ENCODE measurements around the gene ZNF625. TPM values are rescaled to one million over a fixed set of nuclear protein-coding genes. Genes with fewer than 3 reads are reported as not detected.
A peak's percentile ranks its signal among the peaks of the same experiment; 100 is the strongest.
"Not testable (repeated sequence)": the region's sequence is repeated elsewhere in the genome, so short reads cannot be mapped to it uniquely, and the experiment has no call there.

Gene ZNF625
- total RNA-seq, 1 experiment from 2014 or later = 12.4 TPM

DNA sequence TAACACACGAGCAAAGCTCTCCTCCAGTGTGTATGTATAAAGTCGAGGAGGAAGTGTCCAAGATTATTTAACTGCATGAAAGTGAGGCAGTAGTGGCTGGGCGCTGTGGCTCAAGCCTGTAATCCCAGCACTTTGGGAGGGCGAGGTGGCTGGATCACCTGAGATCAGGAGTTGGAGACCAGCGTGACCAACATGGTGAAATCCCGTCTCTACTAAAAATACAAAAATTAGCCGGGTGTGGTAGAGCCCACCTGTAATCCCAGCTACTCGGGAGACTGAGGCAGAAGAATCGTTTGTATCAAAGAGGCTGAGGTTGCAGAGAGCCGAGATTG lies 15.2 kb downstream of the ZNF625 start:
- Histone ChIP-seq H3K9me3 (peaks cover 41% of the 10 kb centered on the region), H3K36me3 (peaks cover 62% of the 10 kb centered on the region), H3K4me3 (no peak overlapping the region), H3K27me3 (no peaks in the 10 kb centered on the region)
- DNase-seq = no peak

DNA sequence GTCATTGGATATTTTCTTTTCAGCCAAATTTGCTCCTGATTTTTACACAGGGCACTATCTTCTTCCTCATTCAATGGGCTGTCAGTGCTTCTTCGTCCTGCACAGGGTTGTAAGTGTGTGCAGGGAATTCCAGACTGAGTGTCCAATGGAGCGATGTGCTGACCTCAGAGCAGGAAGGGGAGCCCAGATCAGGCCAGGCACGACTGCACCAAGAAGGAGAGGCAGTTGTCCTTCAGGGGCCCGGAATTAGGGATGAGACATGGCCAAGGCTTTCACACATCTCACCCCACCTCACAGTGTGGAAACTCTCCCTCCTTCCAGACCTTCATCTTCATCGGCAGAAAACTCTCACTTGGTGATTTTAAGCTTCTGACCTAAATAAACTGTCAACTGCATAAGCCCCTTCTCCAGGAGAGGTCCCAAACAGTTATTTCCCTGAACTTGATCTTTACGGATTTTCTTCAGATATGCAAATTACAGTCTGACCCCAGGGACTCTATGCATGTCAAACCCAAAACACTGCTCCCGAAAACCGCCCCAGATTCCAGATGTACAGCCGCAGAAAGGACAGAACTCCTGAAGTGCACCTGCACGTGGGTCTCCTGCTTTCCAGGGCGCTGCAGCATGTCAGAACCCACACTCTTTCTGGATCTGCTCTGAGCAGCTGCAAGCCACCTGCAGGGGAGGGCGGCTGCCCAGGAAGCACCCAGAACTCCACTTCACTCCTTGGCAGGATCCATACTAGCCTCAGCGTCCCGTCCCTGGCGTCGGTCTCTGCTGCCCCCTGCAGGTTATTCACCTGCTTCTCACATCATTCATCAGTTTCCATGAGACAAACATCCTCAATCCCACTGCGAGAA lies 15.8 kb downstream of the ZNF625 start:
- Histone ChIP-seq H3K9me3 (peaks cover 40% of the 10 kb centered on the region), H3K27me3 (no peaks in the 10 kb centered on the region), H3K4me3 (peak overlapping the region; percentile 93), H3K36me3 (peaks cover 62% of the 10 kb centered on the region)
- DNase-seq = peak; percentile 82

- peak; percentile 98 for DNase-seq
- peaks cover 62% of the 10 kb centered on the region for H3K36me3 ChIP-seq
- peak within 1 kb of the TSS; percentile 93 for H3K4me3 ChIP-seq
- peaks cover 40% of the 10 kb centered on the region for H3K9me3 ChIP-seq
- no peaks in the 10 kb centered on the region for H3K27me3 ChIP-seq
These were observed 16.5 kb downstream of the ZNF625 start, which contains the start of gene ZNF20 for GRCh38 chr19:12139885-12140544. TSS of gene ZNF20 (minus strand) at chr19:12140350. CDS start at chr19:12140182, 168 bp downstream.

DNA sequence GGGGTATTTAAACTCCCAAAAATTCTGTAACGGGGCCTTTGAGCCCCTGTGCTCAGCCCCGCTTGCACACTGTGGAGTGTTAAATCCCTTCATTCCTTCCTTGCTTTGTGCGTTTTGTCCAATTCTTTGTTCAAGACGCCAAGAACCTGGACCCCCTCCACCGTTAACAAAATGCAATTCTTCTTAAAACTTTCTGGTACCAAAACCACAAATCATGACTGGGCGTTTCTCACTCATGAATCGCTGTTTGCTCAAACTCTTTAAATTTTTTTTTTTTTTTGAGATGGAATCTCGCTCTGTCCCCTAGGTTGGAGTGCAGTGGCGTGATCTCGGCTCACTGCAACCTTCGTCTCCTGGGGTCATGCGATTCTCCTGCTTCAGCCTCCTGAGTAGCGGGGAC lies 17.3 kb downstream of the ZNF625 start:
- Histone ChIP-seq H3K9me3 (peaks cover 44% of the 10 kb centered on the region), H3K27me3 (no peaks in the 10 kb centered on the region), H3K4me3 (peak overlapping the region; percentile 93), H3K36me3 (peaks cover 62% of the 10 kb centered on the region)
- no peak for DNase-seq

DNA sequence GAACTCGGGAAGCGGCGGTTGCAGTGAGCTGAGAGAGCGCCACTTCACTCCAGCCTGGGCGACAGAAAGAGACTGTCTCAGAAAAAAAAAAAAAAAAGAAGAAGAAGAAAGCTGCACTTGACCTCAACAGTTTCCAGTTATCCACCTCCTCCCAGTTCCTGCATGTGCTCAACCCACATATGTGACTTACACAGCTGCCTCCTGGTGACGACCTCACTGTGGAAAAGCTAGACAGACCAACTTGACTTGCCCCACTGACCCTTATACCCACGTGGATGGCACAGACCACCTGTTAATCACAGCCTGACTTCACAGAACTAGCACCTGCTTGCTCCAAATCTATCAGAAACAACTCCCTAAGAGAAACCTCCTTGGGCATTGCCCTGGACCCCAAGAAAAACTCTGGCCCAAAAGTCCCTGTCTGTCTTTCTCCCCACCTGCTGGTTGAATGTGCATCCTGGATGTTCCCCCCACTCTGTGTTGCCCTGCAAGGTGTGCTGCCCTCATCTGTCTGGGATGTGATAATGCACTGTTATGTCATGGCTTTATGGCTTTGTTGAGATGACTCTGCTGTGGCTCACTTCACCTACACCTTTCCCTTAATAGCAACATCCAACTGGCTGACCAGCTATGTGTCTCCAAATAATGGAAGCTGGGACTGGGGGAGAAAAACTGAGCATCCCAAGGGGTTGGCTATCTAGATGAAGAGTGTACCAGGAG lies 19.2 kb downstream of the ZNF625 start:
- DNase-seq = no peak
- H3K36me3 ChIP-seq = peaks cover 75% of the 10 kb centered on the region
- H3K27me3 ChIP-seq = no peaks in the 10 kb centered on the region
- no peak overlapping the region for H3K4me3 ChIP-seq
- peaks cover 60% of the 10 kb centered on the region for H3K9me3 ChIP-seq

DNA sequence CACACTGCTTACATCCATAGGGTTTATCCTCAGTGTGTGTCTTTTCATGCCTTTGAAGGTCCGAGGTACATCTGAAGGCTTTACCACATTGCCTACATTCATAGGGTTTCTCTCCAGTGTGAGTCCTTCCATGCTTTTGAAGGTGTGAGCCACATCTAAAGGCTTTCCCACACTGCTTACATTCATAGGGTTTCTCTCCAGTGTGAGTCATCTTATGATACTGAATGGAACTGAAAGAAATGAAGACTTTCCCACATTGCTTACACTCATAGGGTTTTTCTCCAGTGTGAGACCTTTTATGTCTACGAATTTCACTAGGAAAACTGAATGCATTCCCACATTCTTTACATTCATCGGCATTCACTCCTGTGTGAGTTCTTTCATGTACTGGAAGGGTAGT lies 23.5 kb downstream of the ZNF625 start:
- no peaks in the 10 kb centered on the region for H3K27me3 ChIP-seq
- no peak for DNase-seq
- no peak overlapping the region for H3K4me3 ChIP-seq
- H3K9me3 ChIP-seq = peaks cover 79% of the 10 kb centered on the region
- peaks cover 69% of the 10 kb centered on the region for H3K36me3 ChIP-seq

DNA sequence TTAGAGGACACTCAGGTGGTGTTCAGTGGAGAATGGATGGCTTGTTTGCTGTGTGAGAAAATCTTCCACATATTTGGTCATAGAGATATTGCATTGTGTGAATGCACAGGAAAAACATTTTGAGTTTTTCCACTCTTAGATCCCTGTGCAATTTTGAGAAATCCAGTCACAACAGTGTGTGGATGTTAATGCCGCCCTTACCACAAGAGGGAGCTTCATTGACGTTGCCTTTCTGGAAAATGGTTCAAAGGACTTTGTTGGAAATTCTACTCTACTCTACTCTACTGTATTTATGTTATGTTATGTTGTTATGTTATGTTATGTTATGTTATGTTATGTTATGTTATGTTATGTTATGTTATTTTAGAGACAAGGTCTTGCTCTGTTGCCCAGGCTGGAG lies 29.8 kb downstream of the ZNF625 start:
- peak; percentile 19 for DNase-seq
- H3K27me3 ChIP-seq = no peaks in the 10 kb centered on the region
- no peak overlapping the region for H3K4me3 ChIP-seq
- peaks cover 27% of the 10 kb centered on the region for H3K9me3 ChIP-seq
- H3K36me3 ChIP-seq = peaks cover 6% of the 10 kb centered on the region

GRCh38 chr19:12117201-12117970 lies 39.1 kb downstream of the ZNF625 start:
- Histone ChIP-seq H3K27me3 (no peaks in the 10 kb centered on the region), H3K4me3 (no peak overlapping the region), H3K9me3 (peaks cover 14% of the 10 kb centered on the region), H3K36me3 (peaks cover 6% of the 10 kb centered on the region)
- no peak for DNase-seq

GRCh38 chr19:12113121-12113520 lies 43.4 kb downstream of the ZNF625 start:
- no peaks in the 10 kb centered on the region for H3K27me3 ChIP-seq

DNA sequence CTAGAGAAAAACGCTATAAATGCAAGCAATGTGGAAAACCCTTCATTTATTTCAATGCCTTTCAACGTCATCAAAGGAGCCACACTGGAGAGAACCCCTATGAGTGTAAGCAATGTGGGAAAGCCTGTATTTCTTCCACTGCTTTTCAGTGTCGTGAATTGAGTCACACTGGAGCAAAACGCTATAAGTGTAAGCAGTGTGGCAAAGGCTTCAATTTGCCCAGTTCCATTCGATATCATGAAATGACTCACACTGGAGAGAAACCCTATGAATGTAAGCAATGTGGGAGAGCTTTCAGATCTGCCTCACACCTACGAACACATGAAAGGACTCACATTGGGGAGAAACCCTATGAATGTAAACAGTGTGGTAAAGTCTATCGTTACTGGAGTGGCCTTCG lies 43.8 kb downstream of the ZNF625 start:
- peaks cover 9% of the 10 kb centered on the region for H3K36me3 ChIP-seq
- no peaks in the 10 kb centered on the region for H3K27me3 ChIP-seq
- H3K9me3 ChIP-seq = peaks cover 36% of the 10 kb centered on the region
- H3K4me3 ChIP-seq = no peak overlapping the region
- DNase-seq = no peak

More at GRCh38 chr19:12113121-12113520, 43.4 kb downstream of the ZNF625 start:
- no peak for DNase-seq
- Histone ChIP-seq H3K36me3 (peaks cover 9% of the 10 kb centered on the region), H3K9me3 (peaks cover 36% of the 10 kb centered on the region), H3K4me3 (no peak overlapping the region)

DNA sequence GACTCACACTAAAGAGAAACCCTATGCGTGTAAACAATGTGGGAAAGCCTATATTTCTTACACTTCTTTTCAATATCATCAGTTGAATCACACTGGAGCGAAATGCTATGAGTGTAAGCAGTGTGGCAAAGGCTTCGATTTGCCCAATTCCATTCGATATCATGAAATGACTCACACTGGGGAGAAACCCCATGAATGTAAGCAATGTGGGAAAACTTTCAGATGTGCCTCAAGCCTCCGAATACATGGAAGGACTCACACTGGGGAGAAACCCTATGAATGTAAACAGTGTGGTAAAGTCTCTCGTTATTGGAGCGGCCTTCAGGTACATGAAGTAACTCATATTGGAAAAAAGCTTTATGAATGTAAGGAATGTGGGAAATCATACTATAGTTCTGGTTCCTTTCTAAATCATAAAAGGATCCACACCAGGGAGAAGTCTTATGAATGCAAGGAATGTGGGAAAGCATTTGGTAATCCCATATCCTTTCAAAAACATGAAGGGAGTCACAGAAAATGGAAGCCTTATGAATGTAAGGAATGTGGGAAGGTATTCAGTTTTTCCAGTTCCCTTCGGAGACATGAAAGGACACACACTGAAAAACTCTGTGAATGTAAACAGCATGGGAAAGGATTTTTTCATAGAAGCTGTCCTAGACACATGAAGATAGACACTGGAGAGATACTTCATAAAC lies 44.4 kb downstream of the ZNF625 start:
- Histone ChIP-seq H3K9me3 (peaks cover 34% of the 10 kb centered on the region), H3K4me3 (no peak overlapping the region), H3K27me3 (no peaks in the 10 kb centered on the region), H3K36me3 (peaks cover 9% of the 10 kb centered on the region)
- no peak for DNase-seq

- Histone ChIP-seq H3K27me3 (no peaks in the 10 kb centered on the region), H3K36me3 (peaks cover 9% of the 10 kb centered on the region), H3K9me3 (peaks cover 33% of the 10 kb centered on the region), H3K4me3 (no peak overlapping the region)
- DNase-seq = no peak
These were observed 45.4 kb downstream of the ZNF625 start for GRCh38 chr19:12111176-12111575.

DNA sequence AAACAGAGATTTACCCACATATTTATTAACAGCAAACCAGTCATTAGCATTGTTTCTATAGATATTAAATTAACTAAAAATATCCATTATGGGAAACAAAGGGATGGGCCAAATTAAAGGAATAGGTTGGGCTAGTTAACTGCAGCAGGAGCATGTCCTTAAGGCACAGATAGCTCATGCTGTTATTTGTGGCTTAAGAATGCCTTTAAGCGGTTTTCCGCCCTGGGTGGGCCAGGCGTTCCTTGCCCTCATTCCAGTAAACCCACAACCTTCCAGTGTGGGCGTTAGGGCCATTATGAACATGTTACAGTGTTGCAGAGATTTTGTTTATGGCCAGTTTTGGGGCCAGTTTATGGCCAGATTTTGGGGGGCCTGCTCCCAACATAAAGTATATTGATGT lies 52.6 kb downstream of the ZNF625 start:
- H3K9me3 ChIP-seq = peaks cover 13% of the 10 kb centered on the region
- not testable (repeated sequence) for DNase-seq, H3K27me3 ChIP-seq, H3K36me3 ChIP-seq, H3K4me3 ChIP-seq

GRCh38 chr19:12098040-12098439 lies 58.5 kb downstream of the ZNF625 start:
- H3K27me3 ChIP-seq = no peaks in the 10 kb centered on the region
- no peaks in the 10 kb centered on the region; the same call in 1 of the 2 replicates for H3K36me3 ChIP-seq
- H3K4me3 ChIP-seq = no peak overlapping the region
- DNase-seq = no peak
- peaks cover 32% of the 10 kb centered on the region for H3K9me3 ChIP-seq

- Histone ChIP-seq H3K36me3 (no peaks in the 10 kb centered on the region; the same call in 1 of the 2 replicates), H3K4me3 (no peak overlapping the region), H3K27me3 (no peaks in the 10 kb centered on the region), H3K9me3 (peaks cover 33% of the 10 kb centered on the region)
- DNase-seq = no peak
These were observed 61.3 kb downstream of the ZNF625 start for GRCh38 chr19:12095111-12095790.
